Right lobe of liver (tissue), 6 donors: ENCODE data around the gene ZNF609. TPM values are rescaled to one million over a fixed set of nuclear protein-coding genes. Genes with fewer than 3 reads are reported as not detected.

Experiments
- ATAC-seq, 4 donors: fragments of 200-7000 bp; cut with Tn5 transposase; one replicate each; pipeline ENCODE4 v1.9.1; 2020; ENCODE audit warnings: mild to moderate bottlenecking in 4 of 4, moderate library complexity in 4 of 4
- DNase-seq, 3 donors: peaks; one replicate each; pipeline ENCODE4 v3.0.0-alpha.2; 2020
- H3K27ac ChIP-seq, 3 donors: fragments of 200-600 bp; one replicate each; pipeline ENCODE4 v1.8.0; 2022
- H3K27me3 ChIP-seq, 2 donors: fragments of 200-600 bp; one replicate each; pipeline ENCODE4 v1.8.0; 2022
- H3K36me3 ChIP-seq, 4 donors: fragments of 200-600 bp; sonication (generic) in 1 of 4; one replicate each; pipeline versions ENCODE4 v1.5.1 to v1.8.0; 2017 to 2022; ENCODE audit warnings: control low read depth in 1 of 4
- H3K4me1 ChIP-seq, 4 donors: fragments of 200-600 bp; sonication (generic) in 1 of 4; one replicate each; pipeline versions ENCODE4 v1.5.1 to v1.8.0; 2017 to 2022; ENCODE audit warnings: control low read depth in 1 of 4
- H3K4me3 ChIP-seq, 3 donors: fragments of 200-600 bp; one replicate each; pipeline ENCODE4 v1.8.0; 2022
- H3K9me3 ChIP-seq, 4 donors: fragments of 200-600 bp; sonication (generic) in 1 of 4; one replicate each; pipeline versions ENCODE4 v1.5.1 to v1.8.0; 2017 to 2022; ENCODE audit warnings: control low read depth in 1 of 4
- CTCF ChIP-seq, 4 donors: fragments of 200-600 bp in 3 of 4; fragments of 450-650 bp in 1 of 4; IDR thresholded peaks; one replicate each; pipeline versions ENCODE4 v1.5.1 to v1.8.0; 2016 to 2022; ENCODE audit warnings: antibody characterized with exemption in 4 of 4, mild to moderate bottlenecking in 2 of 4
- POLR2A ChIP-seq: fragments of 450-650 bp; IDR thresholded peaks from one replicate; pipeline ENCODE4 v1.6.1; 2017; ENCODE audit warnings: antibody characterized with exemption, mild to moderate bottlenecking
- WGBS: methylation state at CpG from one replicate; pipeline ENCODE4 v1.1.6; 2018; ENCODE audit warnings: low coverage, low lambda C conversion rate; ENCODE audit not compliant: insufficient coverage; ENCODE audit errors: missing lambda C conversion rate; 5-methylcytosine and 5-hydroxymethylcytosine counted together
- intact Hi-C, 2 donors: fragments of 100-400 bp; cut with DNase I; formaldehyde crosslinking; loops; one replicate each; pipeline versions ENCODE4 v1.11.2 to v1.14.1; 2022
- total RNA-seq, 6 experiments: library from RNA; depleted of rRNA in 2 of 6; stranded (reverse); fragments of >200 nt in 2 of 6; fragmentation: NEBNext Ultra II Directional in 3 of 6; extraction: Animal tissue kit (Norgen Biotek cat#: 25700) in 3 of 6; gene quantifications; one replicate each; pipeline versions ENCODE4 v1.1.0 to v1.2.4, GENCODE V29; 2016 to 2023
- donor health status: DM: no; HTN: yes; CAD: no.
- donor health status: DM: no; HTN: no; CAD: no.
- donor health status: DM: no; HTN: no; CAD: no.
- donor health status: DM: no; HTN: yes; CAD: no.
- donor health status: DM: no; HTN: yes; CAD: no.

ZNF609 gene
- total RNA-seq, 6 experiments from 2014 or later: 10.7 to 16.1 (median 13.5) TPM

- Histone ChIP-seq H3K9me3 (no peaks in the 10 kb centered on the region), H3K27ac (peak overlapping the region; percentile 41 to 90 (median 90)), H3K27me3 (no peaks in the 10 kb centered on the region), H3K4me3 (peak overlapping the region; percentile 79 to 85 (median 80)), H3K36me3 (no peaks in the 10 kb centered on the region), H3K4me1 (peaks cover 0 to 76% (median 36%) of the 10 kb centered on the region in 4 donors)
- intact Hi-C loops: no loop called here
- 23% methylated on average over 5 of the region's 5 CpGs for WGBS
- no peak for TF ChIP-seq CTCF (IDR thresholded peaks at IDR 0.05)
- TF ChIP-seq POLR2A: no peak
- no peak for DNase-seq
- ATAC-seq: no peak
Measured at GRCh38 chr15:64701482-64702184, 241.3 kb downstream of the ZNF609 start.

- TF ChIP-seq POLR2A (peak; percentile 68), CTCF (IDR thresholded peaks at IDR 0.05) (no peak)
- intact Hi-C loops: no loop called here
- peaks cover 0 to 76% (median 35%) of the 10 kb centered on the region in 4 donors for H3K4me1 ChIP-seq
- no peaks in the 10 kb centered on the region for H3K27me3 ChIP-seq
- H3K4me3 ChIP-seq: peak overlapping the region; percentile 79 to 85 (median 80)
- ATAC-seq (peak; percentile 83 to 93 (median 87)), DNase-seq (peak; percentile 98)
- H3K27ac ChIP-seq: peak overlapping the region; percentile 84 to 90 (median 90)
- H3K36me3 ChIP-seq: no peaks in the 10 kb centered on the region
- WGBS: 4% methylated on average over 11 of the region's 62 CpGs
- H3K9me3 ChIP-seq: no peaks in the 10 kb centered on the region
Measured at GRCh38 chr15:64702816-64703631, 242.6 kb downstream of the ZNF609 start.

- intact Hi-C loops: no loop called here
- Histone ChIP-seq H3K36me3 (no peaks in the 10 kb centered on the region), H3K4me1 (peaks cover 0 to 70% (median 32%) of the 10 kb centered on the region in 4 donors), H3K27ac (peak overlapping the region; percentile 84 to 90 (median 90)), H3K9me3 (no peaks in the 10 kb centered on the region), H3K4me3 (peak overlapping the region; percentile 79 to 85 (median 80)), H3K27me3 (no peaks in the 10 kb centered on the region)
- ATAC-seq (peak; percentile 1 to 14 (median 4)), DNase-seq (no peak)
- no peak for TF ChIP-seq POLR2A
- no peak for TF ChIP-seq CTCF (IDR thresholded peaks at IDR 0.05)
- WGBS: 26% methylated on average over 3 of the region's 7 CpGs
Measured at GRCh38 chr15:64703632-64703959, 243.2 kb downstream of the ZNF609 start.

- TF ChIP-seq POLR2A: no peak
- no peak for TF ChIP-seq CTCF (IDR thresholded peaks at IDR 0.05)
- ATAC-seq: peak; percentile 46 to 64 (median 52)
- peak overlapping the region; percentile 39 to 84 (median 68) for H3K27ac ChIP-seq
- no peaks in the 10 kb centered on the region for H3K9me3 ChIP-seq
- intact Hi-C loops: no loop called here
- H3K36me3 ChIP-seq: no peaks in the 10 kb centered on the region
- peak overlapping the region in 2 of 3 donors; percentile 3 to 28 for H3K4me3 ChIP-seq
- WGBS: 17% methylated on average over 3 of the region's 3 CpGs
- peak in 1 of 3 donors; percentile 68 for DNase-seq
- no peaks in the 10 kb centered on the region for H3K27me3 ChIP-seq
- peaks cover 0 to 57% (median 26%) of the 10 kb centered on the region in 4 donors for H3K4me1 ChIP-seq
Measured at GRCh38 chr15:64705006-64705405, 244.6 kb downstream of the ZNF609 start.
